T-helper 9 cell (primary cell): ENCODE data around the gene STK32C.
A peak's percentile ranks its signal among the peaks of the same experiment; 100 is the strongest.

Experiments
- DNase-seq: peaks from one replicate; pipeline ENCODE4 v3.0.0-alpha.2; 2020
- total RNA-seq, 2 donors: gene quantifications; one replicate each; lab custom pipeline; 2026; lab: John Stamatoyannopoulos, UW

Gene STK32C
- 5.3 to 9.4 reads per million in 2 donors for total RNA-seq

DNA sequence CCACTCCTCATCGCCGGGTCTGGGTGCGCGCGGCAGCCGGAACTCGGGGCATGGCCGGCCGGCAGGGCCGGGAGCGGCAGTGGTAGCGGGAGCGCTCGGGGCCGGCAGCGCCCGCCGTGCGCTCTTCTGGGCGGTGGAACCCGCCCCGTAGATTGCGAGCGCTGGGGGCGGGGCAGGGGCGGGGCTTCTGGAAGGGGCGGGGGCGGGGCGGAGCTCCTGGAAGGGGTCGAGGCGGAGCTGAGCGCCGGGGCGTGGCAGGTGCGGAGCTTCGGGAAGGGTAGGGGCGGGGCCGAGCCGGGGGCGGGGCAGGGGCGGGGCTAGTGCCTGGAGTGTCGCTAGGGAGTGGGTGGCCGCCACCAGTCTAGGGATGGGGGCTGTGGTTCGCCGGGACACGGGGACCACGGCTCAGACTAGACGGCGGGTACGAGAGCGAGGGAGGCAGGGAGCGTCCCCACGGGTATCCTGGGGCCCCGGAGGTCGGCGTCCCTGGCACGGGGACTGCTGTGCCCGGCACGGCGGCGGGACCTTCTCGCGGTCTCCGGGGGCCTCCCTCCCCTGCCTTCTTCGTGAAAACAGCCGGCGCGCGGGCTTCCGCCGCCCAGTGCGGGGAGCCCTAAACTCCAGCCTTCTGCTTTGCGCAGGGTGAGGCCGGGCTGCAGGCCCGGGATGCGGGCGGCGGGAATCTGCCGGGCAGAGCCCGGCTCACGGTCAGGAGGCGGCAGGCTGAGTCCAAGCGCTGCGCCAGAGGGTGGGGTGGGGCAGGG lies at the start of gene STK32C:
TSS of gene STK32C (minus strand) at position 128 of the 764 bp plus-strand sequence. CDS start at position 11, 117 bp downstream.
- peak; percentile 93 for DNase-seq

DNA sequence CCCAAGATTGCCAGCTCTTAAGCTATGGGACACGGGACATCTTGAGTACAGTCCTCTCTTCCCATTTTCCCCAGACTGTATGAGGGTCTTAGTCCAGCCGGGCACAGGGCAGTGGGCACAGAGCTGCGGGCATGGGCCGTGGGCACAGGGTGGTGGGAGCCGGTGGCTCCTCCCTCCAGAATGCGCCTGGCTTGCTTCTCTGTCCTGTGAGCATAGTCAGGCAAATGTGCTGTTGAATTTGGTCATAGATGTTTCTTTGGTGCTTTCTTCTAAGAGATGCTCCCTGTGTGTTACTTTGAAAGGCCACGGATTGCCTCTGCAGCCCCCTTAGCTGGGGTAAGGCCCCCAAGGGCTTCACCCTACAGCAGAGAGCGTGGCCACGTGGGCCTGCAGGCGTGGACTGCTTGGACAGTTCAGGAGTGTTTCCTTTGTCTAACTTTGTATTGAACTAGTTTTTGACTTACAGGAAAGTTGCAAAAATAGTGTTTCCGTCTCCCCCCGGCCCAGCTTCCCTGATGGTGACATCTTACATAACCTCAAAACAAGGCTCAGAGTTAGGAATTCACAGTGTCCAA lies 49.0 kb upstream of the STK32C start:
- DNase-seq: no peak

DNA sequence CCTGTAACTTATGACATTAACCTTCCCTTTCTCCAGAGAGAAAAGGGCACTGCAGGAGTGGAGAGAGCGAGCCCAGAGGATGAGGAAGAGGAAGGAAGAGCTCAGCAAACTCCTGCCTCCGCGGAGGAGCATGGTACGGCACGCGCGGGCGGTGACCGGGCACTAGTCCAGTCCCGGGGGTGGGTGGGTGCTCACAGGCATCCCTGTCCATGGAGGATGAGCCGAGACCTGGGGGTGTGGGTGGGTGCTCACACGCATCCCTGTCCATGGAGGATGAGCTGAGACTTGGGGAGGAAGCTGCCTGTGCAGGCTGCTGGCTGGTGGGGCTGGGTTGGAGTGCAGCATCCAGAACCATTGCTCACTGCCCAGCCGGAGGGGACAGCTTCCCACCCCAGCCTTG lies 48.0 kb upstream of the STK32C start:
- no peak for DNase-seq

DNA sequence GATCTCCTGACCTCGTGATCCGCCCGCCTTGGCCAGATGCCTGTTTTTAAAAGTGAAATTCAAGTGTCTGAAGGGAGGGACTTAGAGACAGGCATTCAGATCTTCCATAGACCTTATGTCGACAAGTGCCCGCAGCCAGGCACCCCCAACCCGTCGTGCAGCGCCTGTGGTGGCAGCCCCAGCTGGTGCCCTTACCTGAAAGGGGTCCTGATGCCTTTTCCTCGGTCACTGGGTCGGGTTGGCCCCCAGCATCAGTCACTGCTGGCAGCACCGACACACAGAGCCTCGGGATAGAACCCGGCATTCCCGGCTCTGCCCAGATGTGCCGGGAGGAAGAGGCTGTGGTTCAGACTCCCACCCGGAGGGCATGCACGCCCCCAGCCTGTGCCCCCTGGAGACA lies 47.5 kb upstream of the STK32C start:
- no peak for DNase-seq

DNA sequence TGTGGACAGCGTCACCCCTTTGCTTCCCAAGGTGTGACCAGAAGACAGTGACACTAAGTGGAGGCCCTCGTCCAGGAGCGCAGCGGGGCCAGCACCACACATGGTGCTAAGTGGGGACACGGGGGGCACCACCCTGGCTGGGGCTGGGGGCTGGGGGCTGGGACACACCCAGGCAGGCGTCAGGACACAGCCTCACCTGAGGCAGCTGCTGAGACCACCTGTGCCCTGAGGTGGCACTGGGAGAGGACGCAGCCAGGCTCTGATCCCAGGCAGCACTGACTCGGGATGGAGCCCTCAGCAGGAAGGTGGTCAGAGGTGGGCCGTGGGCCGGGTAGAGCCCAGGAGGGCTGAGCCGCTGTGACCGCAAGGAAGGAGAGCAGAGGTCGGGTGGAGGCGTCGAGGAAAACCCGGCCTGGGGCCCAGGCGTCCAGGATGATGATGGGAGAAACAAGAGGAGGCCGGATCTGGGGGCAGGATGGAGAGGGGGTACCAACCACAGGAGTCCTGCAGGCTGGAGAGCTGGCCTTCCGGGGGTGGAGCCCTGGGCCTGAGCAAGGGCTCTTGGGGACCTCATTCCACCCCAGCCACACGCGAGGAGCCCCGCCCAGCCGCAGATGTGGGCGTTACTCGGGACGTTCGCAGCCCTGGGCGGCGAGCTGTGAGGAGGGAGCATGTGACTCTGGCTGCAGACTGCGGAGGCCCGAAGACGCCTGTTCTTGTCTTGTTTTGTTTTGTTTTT lies 46.8 kb upstream of the STK32C start:
- no peak for DNase-seq

DNA sequence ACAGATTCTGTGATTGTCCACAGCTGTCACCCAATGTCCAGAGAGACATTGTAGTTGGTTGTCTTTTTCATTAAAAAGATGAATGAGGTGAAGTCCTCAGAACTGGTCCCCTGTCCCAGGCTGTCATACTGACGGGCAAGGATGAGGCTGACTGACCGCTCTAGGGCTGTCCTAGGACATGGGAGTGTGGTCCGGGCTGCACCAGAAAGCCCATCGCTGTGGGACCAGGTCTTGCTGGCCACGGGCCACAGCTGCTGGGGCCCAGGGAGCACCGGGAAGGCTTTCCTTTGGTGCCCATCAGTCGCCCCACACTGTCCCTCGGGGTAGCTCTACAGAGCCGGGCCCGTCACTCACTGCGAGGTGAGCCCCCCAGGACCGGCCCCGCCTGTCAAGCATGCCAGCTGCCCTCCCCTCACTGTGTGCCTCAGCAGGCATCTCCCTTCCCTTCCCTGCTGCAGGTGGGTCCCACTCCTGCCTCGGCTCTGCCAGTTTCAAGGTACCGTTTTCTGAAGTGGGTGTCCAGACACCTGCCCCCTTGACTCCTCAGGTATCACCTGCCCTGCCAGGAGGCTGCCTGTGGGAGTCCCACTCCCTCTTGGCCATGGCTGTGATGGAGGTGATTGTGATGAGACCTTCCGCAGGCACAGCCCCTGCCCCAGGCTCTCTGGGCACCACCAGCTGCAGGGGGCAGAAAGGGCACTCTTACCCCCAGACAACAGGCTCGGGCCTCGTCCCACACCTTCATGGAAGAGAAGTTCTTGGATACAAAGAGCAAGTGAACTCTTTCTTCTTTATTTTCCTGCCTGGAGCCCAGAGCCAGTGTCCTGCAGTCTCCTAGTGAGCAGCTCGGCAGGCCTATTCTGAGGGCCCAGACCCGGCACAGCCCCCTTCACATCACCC lies 46.0 kb upstream of the STK32C start:
- DNase-seq: no peak

DNA sequence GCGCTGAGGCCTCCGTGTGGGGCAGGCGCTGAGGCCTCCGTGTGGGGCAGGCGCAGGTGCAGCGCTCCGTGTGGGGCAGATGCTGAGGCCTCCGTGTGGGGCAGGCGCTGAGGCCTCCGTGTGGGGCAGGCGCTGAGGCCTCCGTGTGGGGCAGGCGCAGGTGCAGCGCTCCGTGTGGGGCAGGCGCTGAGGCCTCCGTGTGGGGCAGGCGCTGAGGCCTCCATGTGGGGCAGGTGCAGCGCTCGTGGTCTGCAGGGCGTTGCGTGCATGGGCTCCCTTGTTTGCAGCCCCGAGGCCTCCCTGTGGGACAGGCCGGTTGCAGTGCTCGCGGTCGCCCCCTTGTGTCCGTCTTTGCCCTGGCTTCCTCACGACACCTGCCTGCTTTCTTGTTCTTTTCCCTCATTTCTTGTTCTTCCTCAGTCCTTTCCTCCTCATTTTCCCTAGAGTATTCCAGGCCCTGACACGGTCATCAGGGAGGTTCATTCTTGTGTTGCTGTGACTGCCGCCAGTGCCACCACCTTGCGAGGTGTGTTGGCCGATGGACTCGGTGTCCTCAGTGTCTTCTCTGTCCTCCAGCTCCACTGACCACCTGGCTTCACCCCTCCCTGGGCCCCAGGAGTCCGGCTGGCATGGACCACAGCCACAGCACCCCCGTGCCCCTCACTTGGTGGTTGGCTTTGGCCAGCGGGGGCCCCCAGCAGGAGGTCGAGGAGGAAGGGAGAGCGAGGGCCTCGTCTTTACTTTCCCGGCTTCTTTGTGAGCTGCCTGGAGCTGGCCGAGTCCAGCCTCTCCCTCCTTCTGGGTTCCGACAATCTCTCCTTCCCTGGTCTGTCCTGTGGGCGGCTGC lies 44.9 kb upstream of the STK32C start:
- peak; percentile 78 for DNase-seq

DNA sequence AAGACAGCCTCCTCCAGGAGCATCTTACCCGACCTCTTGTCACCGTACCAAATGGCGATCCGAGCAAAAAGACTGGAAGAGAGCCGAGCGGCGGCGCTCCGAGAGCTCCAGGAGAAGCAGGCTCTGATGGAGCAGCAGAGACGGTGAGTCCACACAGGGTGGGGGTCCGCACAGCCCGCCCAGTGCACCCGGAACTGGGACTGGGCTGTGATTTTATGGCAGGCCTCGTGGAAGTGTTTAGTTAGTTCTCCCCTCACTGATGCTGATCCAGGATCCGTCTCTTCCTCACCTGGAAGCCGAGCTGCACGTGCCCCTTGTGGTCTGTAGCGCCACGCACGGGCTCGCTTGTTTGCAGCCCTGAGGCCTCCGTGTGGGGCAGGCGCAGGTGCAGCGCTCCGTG lies 43.9 kb upstream of the STK32C start:
- no peak for DNase-seq

DNA sequence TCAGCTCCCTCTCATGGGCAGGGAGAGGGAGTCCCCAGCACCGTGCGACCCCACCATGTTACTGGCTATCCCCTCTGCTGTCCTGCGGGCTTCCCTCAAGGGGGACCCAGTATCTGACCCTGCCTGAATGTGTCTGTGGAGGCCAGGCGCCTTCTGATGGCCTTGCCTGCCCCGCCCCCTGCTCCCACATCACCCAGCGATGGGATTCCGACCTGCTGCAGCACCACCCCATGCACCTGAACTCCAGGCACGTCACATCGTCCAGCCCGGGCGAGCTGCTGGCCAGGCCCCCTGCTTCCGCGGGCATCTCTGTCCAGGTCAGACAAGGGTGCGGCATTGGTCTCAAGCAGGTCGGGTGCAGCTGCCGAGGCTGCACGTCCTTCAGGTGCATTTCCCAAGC lies 43.2 kb upstream of the STK32C start:
- no peak for DNase-seq

DNA sequence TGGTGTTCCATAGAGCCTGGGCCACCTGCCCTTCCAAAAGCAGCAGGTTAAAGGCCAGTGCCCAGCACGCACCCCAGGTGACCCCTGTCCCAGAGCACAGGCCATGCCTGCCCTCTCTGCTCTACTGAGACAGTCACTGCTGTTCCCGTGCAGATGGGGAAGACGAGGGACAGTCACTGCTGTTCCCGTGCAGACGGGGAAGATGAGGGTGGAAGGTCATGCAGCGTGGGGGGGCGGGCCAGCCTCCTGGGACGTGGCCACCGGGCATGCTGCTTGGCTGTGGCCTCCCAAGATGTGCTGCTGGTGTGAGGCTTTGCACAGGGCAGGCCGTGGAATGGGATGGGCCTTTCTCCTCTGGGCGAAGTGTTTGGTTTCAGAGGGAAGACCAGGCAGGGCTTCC lies 42.6 kb upstream of the STK32C start:
- DNase-seq: no peak

DNA sequence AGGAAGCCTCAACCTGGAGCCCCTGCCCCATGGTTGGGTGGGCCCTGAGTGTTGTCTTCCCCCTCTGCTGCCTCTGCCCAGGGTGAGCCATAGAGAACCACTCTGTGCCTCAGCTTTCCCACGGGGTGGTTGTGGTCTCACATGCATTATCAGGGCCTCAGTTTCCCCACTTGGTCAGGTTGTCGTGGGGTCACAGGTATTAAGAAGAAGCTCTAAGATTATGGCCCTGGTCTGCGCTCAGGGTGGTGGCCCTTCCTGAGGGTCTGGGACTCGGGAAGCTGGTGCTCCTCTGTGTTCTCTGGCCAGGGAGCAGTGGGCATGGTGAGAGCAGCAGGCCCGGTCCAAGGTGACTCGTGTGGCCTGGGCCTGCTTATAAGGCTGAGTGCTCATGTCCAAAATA lies 42.0 kb upstream of the STK32C start:
- DNase-seq: no peak

DNA sequence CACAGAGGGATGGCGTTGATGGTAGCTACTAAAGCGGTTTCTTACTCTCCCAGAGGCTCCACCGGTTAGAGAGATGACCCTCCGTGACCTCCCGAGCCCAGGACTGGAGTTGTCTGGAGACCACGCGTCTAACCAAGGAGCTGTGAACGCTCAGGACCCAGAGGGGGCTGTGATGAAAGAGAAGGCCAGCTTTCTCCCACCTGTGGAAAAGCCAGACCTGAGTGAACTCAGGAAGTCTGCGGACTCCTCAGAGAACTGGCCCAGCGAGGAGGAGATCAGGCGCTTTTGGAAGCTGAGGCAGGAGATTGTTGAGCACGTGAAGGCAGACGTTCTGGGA lies 40.1 kb upstream of the STK32C start:
- no peak for DNase-seq

DNA sequence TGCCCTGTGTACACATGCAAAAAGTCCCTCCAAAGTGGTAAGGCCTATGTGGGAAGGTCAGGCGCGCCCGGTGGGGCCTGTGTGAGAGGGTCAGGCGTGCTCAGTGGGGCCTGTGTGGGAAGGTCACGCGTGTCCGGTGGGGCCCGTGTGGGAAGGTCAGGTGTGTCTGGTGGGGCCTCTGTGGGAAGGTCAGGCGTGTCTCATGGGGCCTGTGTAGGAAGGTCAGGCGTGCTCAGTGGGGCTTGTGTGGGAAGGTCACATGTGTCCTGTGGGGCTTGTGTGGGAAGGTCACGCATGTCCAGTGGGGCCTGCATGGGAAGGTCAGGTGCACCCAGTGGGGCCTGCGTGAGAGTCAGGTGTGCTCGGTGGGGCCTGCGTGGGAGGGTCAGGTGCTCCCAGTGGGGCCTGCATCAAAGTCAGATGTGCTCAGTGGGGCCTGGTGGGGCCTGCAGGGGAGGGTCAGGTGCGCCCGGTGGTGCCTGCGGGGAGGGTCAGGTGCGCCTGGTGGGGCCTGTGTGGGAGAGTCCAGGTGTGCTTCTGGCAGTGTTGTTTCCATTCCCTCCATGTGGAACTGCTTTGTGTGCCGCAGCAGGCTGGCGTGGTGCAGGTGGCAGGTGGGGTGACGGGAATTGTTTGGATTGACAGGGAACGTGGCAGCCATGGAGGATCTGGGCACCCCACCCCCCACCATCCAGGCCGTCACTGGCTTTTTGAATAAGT lies 39.6 kb upstream of the STK32C start:
- no peak for DNase-seq

DNA sequence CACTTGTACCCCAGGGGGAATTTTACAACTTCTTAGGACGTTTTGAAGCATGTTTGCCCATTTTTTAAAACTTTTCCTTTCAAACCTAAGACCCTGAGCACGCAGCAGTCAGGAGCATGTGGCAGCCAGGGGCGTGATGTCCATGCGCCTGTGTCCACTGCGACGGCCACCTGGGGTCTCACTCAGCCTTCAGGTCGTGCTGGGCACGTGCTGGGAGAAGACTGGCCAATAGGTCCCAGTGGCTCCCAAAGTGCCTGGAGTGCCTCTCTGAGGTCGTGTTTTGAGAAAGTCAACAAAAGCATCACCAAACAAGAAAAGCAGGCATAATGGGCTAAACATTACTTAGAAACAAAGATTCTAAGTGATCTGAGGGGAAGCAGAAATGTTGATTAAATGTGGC lies 39.1 kb upstream of the STK32C start:
- DNase-seq: no peak

DNA sequence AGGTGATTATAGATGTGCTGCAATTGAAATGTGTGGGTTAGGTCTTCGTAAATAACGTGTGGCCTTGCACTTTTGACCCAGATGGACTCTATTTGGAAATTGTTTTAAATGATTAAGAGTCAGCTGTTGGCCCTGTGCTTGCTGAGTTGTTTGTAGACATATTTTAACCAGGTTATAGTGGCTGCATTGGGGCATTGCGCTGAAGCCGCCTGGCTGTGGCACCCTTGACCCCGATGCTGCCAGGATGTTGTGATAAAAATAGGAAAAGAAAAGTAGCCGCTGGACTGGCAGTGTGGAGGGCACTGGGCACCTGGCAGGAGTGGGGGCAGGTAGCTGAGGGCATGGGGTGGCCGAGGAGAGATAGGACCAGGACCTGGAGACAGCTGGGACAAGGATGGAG lies 37.6 kb upstream of the STK32C start:
- DNase-seq: no peak

DNA sequence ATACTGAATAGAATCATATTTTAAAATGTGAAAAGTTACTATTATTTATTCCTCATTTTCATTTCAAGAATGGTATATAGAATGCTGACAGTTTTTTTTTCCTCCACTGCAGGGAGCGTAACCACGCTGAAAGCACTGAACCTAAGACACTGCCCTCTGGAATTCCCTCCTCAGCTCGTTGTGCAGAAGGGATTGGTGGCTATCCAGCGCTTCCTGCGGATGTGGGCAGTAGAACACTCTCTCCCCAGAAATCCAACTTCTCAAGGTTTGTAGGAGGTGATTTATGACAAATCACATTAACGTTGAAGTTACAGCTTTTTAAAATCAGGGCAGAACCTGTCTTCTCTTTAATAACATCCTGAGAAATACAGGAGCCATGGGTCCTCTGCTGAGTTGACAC lies 36.6 kb upstream of the STK32C start:
- no peak for DNase-seq

DNA sequence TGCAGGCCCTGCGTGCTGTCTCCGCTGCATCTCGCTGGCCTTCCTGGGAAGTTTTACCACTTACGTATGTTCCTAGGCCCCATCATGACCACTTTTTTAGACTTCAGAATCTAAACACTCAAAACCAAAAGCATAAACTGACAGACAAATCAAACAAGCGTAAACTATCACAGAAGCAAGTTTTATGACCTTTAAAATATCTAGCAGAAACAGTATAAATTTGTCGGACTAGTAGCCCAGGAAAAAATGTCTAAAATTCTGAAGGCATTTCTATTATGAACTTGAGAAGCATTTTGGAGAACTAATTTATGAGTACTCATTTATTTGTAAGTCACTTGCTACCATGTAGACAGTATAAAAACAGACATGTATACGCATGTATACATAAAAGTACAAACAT lies 34.8 kb upstream of the STK32C start:
- DNase-seq: no peak

DNA sequence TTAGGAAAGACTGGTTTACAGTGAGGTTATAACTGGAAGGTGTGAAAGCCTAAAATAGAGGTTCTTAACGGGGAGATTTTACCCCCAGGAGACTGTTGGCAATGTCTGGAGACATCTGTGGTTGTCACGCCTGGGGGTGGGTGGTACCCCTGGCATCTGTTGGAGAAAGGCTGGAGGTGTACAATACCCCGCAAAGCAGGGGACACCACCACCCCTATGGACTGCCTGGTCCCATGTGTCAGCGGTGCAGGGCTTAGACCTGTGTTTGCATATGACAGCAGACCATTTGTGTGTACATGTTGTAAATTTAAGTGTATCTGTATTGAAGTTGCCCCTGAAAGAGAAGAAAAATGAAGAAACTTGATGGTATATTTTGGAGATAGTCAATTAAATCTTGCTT lies 34.0 kb upstream of the STK32C start:
- DNase-seq: no peak

DNA sequence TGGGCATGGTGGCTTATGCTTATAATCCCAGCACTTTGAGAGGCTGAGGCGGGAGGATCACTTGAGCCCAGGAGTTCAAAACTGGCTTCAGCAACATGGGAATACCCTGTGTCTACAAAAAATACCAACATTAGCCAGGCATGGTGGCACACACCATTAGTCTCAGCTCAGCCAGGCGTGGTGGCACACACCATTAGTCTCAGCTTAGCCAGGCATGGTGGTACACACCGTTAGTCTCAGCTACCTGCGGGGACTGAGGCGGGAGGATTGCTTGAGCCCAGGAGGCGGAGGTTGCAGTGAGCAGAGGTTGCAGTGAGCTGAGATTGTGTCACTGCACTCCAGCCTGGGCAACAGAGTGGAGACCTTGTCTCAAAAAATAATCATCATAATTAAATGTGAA lies 33.3 kb upstream of the STK32C start:
- DNase-seq: no peak

DNA sequence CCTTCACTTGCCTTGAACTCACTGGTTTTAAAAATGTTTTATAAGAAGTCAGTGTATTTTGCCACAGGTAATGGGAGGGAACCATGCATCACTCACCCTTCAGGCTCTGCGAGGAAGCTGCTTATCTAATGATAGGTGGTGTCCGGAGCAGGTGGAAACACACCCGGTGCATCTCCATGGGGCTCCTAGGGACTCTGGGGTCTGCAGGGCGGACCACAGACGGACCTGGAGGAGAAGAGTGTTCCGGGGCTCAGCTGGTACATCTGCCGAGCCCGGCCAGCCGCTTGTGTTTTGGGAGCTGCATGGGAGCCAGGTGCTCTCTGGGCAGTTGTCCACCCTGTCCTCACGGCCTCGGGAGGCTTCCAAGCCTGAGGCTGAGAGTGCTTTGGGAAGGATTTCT lies 31.5 kb upstream of the STK32C start:
- DNase-seq: no peak

DNA sequence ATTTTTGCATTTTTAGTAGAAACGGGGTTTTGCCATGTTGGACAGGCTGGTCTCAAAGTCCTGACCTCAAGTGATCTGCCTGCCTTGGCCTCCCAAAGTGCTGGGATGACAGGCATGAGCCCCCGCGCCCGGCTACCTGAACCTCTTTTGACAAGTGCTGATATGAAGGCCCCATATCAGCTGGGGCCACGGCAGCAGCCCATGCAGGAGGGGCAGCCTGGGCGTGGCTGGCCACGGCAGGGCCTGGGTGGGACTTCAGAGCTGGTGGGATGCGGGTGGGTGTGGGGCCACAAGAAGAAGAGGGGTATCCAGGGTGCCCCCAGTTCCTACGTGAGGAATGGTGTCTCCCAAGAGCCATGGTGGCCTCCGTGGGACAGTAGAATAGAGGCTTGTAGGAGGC lies 31.1 kb upstream of the STK32C start:
- no peak for DNase-seq
